Measurements from ENCODE around the gene KASH5. TPM values are rescaled to one million over a fixed set of nuclear protein-coding genes. Genes with fewer than 3 reads are reported as not detected.

Gene KASH5
- polyA plus RNA-seq, 1 donor = not detected

- Histone ChIP-seq H3K4me3 (ENCODE audit: low read length) (no peak within 1 kb of the TSS), H3K4me1 (ENCODE audit: control insufficient read depth, insufficient read depth, low read length) (peaks cover 2% of the 10 kb centered on the region)
Observed at GRCh38 chr19:49423071-49423984, 35.3 kb downstream of the KASH5 start, which contains the start of gene PTH2. PTH2 (minus strand) TSS chr19:49423441; CDS start chr19:49423339, 102 bp downstream.

GRCh38 chr19:49423985-49424303 is 35.9 kb downstream of the KASH5 start:
- Histone ChIP-seq H3K36me3 (ENCODE audit: control insufficient read depth, insufficient read depth, low read length) (no peaks in the 10 kb centered on the region), H3K4me1 (ENCODE audit: control insufficient read depth, insufficient read depth, low read length) (peaks cover 2% of the 10 kb centered on the region), H3K9me3 (ENCODE audit: control insufficient read depth, low read depth, low read length) (peaks cover 13% of the 10 kb centered on the region), H3K27me3 (ENCODE audit: control insufficient read depth, insufficient read depth, low read length) (peaks cover 100% of the 10 kb centered on the region), H3K27ac (ENCODE audit: low read length) (no peak overlapping the region), H3K4me3 (ENCODE audit: low read length) (no peak overlapping the region)
- WGBS (ENCODE audit: insufficient coverage, low lambda C conversion rate) = no CpG with 5 or more reads among the region's 3 CpGs
- no peak for DNase-seq

More at GRCh38 chr19:49423071-49423984, 35.3 kb downstream of the KASH5 start, which contains the start of gene PTH2:
- H3K27ac ChIP-seq (ENCODE audit: low read length) = no peak within 1 kb of the TSS
- no peaks in the 10 kb centered on the region for H3K36me3 ChIP-seq (ENCODE audit: control insufficient read depth, insufficient read depth, low read length)
- no peak for DNase-seq
- peaks cover 13% of the 10 kb centered on the region for H3K9me3 ChIP-seq (ENCODE audit: control insufficient read depth, low read depth, low read length)
- WGBS (ENCODE audit: insufficient coverage, low lambda C conversion rate) = 12% methylated on average over 8 of the region's 42 CpGs
- H3K27me3 ChIP-seq (ENCODE audit: control insufficient read depth, insufficient read depth, low read length) = peaks cover 100% of the 10 kb centered on the region

- H3K27ac ChIP-seq (ENCODE audit: low read length) = no peak within 1 kb of the TSS
- DNase-seq = no peak
- no CpG with 5 or more reads among the region's 7 CpGs for WGBS (ENCODE audit: insufficient coverage, low lambda C conversion rate)
Observed at GRCh38 chr19:49425178-49425577, 37.1 kb downstream of the KASH5 start, which contains the start of gene GFY. GFY (plus strand) TSS chr19:49425388; CDS start chr19:49426431, 1,043 bp downstream.

GRCh38 chr19:49425922-49426592 is 38.0 kb downstream of the KASH5 start:
- H3K4me3 ChIP-seq (ENCODE audit: low read length) = no peak overlapping the region
- H3K36me3 ChIP-seq (ENCODE audit: control insufficient read depth, insufficient read depth, low read length) = no peaks in the 10 kb centered on the region
- peaks cover 11% of the 10 kb centered on the region for H3K9me3 ChIP-seq (ENCODE audit: control insufficient read depth, low read depth, low read length)
- WGBS (ENCODE audit: insufficient coverage, low lambda C conversion rate) = no CpG with 5 or more reads among the region's 30 CpGs
- DNase-seq = no peak
- no peak overlapping the region for H3K27ac ChIP-seq (ENCODE audit: low read length)
- peaks cover under 1% of the 10 kb centered on the region for H3K4me1 ChIP-seq (ENCODE audit: control insufficient read depth, insufficient read depth, low read length)
- H3K27me3 ChIP-seq (ENCODE audit: control insufficient read depth, insufficient read depth, low read length) = peaks cover 100% of the 10 kb centered on the region

More at GRCh38 chr19:49425178-49425577, 37.1 kb downstream of the KASH5 start, which contains the start of gene GFY:
- H3K4me3 ChIP-seq (ENCODE audit: low read length) = no peak within 1 kb of the TSS
- peaks cover 2% of the 10 kb centered on the region for H3K4me1 ChIP-seq (ENCODE audit: control insufficient read depth, insufficient read depth, low read length)
- H3K9me3 ChIP-seq (ENCODE audit: control insufficient read depth, low read depth, low read length) = peaks cover 13% of the 10 kb centered on the region
- no peaks in the 10 kb centered on the region for H3K36me3 ChIP-seq (ENCODE audit: control insufficient read depth, insufficient read depth, low read length)
- H3K27me3 ChIP-seq (ENCODE audit: control insufficient read depth, insufficient read depth, low read length) = peaks cover 100% of the 10 kb centered on the region

GRCh38 chr19:49427339-49427738 is 39.3 kb downstream of the KASH5 start:
- no CpG with 5 or more reads among the region's 12 CpGs for WGBS (ENCODE audit: insufficient coverage, low lambda C conversion rate)
- no peak for DNase-seq
- H3K36me3 ChIP-seq (ENCODE audit: control insufficient read depth, insufficient read depth, low read length) = no peaks in the 10 kb centered on the region
- H3K4me3 ChIP-seq (ENCODE audit: low read length) = no peak overlapping the region
- no peaks in the 10 kb centered on the region for H3K4me1 ChIP-seq (ENCODE audit: control insufficient read depth, insufficient read depth, low read length)
- peaks cover 100% of the 10 kb centered on the region for H3K27me3 ChIP-seq (ENCODE audit: control insufficient read depth, insufficient read depth, low read length)
- H3K27ac ChIP-seq (ENCODE audit: low read length) = no peak overlapping the region
- H3K9me3 ChIP-seq (ENCODE audit: control insufficient read depth, low read depth, low read length) = peaks cover 22% of the 10 kb centered on the region

GRCh38 chr19:49427855-49428546 is 40.0 kb downstream of the KASH5 start:
- DNase-seq = no peak
- H3K9me3 ChIP-seq (ENCODE audit: control insufficient read depth, low read depth, low read length) = peaks cover 28% of the 10 kb centered on the region
- no CpG with 5 or more reads among the region's 45 CpGs for WGBS (ENCODE audit: insufficient coverage, low lambda C conversion rate)
- no peaks in the 10 kb centered on the region for H3K36me3 ChIP-seq (ENCODE audit: control insufficient read depth, insufficient read depth, low read length)
- H3K4me3 ChIP-seq (ENCODE audit: low read length) = no peak overlapping the region
- H3K27ac ChIP-seq (ENCODE audit: low read length) = no peak overlapping the region
- no peaks in the 10 kb centered on the region for H3K4me1 ChIP-seq (ENCODE audit: control insufficient read depth, insufficient read depth, low read length)
- peaks cover 100% of the 10 kb centered on the region for H3K27me3 ChIP-seq (ENCODE audit: control insufficient read depth, insufficient read depth, low read length)

GRCh38 chr19:49428547-49429451 is 40.8 kb downstream of the KASH5 start:
- H3K36me3 ChIP-seq (ENCODE audit: control insufficient read depth, insufficient read depth, low read length) = no peaks in the 10 kb centered on the region
- H3K4me3 ChIP-seq (ENCODE audit: low read length) = no peak overlapping the region
- no peaks in the 10 kb centered on the region for H3K4me1 ChIP-seq (ENCODE audit: control insufficient read depth, insufficient read depth, low read length)
- no peak for DNase-seq
- no peak overlapping the region for H3K27ac ChIP-seq (ENCODE audit: low read length)
- no CpG with 5 or more reads among the region's 29 CpGs for WGBS (ENCODE audit: insufficient coverage, low lambda C conversion rate)
- H3K27me3 ChIP-seq (ENCODE audit: control insufficient read depth, insufficient read depth, low read length) = peaks cover 100% of the 10 kb centered on the region
- H3K9me3 ChIP-seq (ENCODE audit: control insufficient read depth, low read depth, low read length) = peaks cover 27% of the 10 kb centered on the region

GRCh38 chr19:49430172-49430677 is 42.2 kb downstream of the KASH5 start:
- Histone ChIP-seq H3K9me3 (ENCODE audit: control insufficient read depth, low read depth, low read length) (peaks cover 28% of the 10 kb centered on the region), H3K27ac (ENCODE audit: low read length) (no peak overlapping the region), H3K36me3 (ENCODE audit: control insufficient read depth, insufficient read depth, low read length) (no peaks in the 10 kb centered on the region), H3K27me3 (ENCODE audit: control insufficient read depth, insufficient read depth, low read length) (peaks cover 100% of the 10 kb centered on the region), H3K4me3 (ENCODE audit: low read length) (no peak overlapping the region), H3K4me1 (ENCODE audit: control insufficient read depth, insufficient read depth, low read length) (no peaks in the 10 kb centered on the region)
- DNase-seq = no peak
- 100% methylated on average over 1 of the region's 9 CpGs for WGBS (ENCODE audit: insufficient coverage, low lambda C conversion rate)

GRCh38 chr19:49430678-49431329 is 42.8 kb downstream of the KASH5 start:
- DNase-seq = no peak
- peaks cover 28% of the 10 kb centered on the region for H3K9me3 ChIP-seq (ENCODE audit: control insufficient read depth, low read depth, low read length)
- no CpG with 5 or more reads among the region's 28 CpGs for WGBS (ENCODE audit: insufficient coverage, low lambda C conversion rate)
- no peak overlapping the region for H3K27ac ChIP-seq (ENCODE audit: low read length)
- no peaks in the 10 kb centered on the region for H3K36me3 ChIP-seq (ENCODE audit: control insufficient read depth, insufficient read depth, low read length)
- no peaks in the 10 kb centered on the region for H3K4me1 ChIP-seq (ENCODE audit: control insufficient read depth, insufficient read depth, low read length)
- H3K4me3 ChIP-seq (ENCODE audit: low read length) = no peak overlapping the region
- peaks cover 100% of the 10 kb centered on the region for H3K27me3 ChIP-seq (ENCODE audit: control insufficient read depth, insufficient read depth, low read length)

Measured in large intestine (tissue), 3 donors.